Heart left ventricle (tissue), 13 donors: Measurements from ENCODE around the gene TMEM259.

ENCODE experiments used
- CTCF ChIP-seq, 12 donors: fragments of 200-600 bp; sonication (generic) in 4 of 12; IDR thresholded peaks; one replicate each; pipeline versions ENCODE4 v1.5.0 to v1.8.0; 2018 to 2022; ENCODE audit warnings: antibody characterized with exemption in 12 of 12, mild to moderate bottlenecking in 5 of 12
- POLR2A ChIP-seq, 2 donors: fragments of 450-650 bp; IDR thresholded peaks; one replicate each; pipeline ENCODE4 v1.6.1; 2017; ENCODE audit warnings: antibody characterized with exemption in 2 of 2, mild to moderate bottlenecking in 2 of 2, moderate library complexity in 2 of 2
- donor health status: ischemic (EF 13 %, LVEDD 7.1; RV severe dilation, severe dysfunction).
- donor health status: DM: no; HTN: yes; CAD: no.
- donor health status: DM: no; HTN: no; CAD: no.
- donor health status: ischemic (EF 25% LVEDD 6.9; RV normal size, moderate dysfunction).
- donor health status: ischemic (EF 25% LVEDD 5.7; RV mildly dilated, moderate dysfunction).
- donor health status: ischemic (EF 35%, LVEDD 5.7; RV mildly dilated, moderate dysfunction).
- donor health status: nonischemic (EF 11% LVEDD 7.7; RV severe dilation, severe dysfunction).
- donor health status: DM: yes; HTN: yes; CAD: no.
- donor health status: PGD.
- donor health status: ischemic (EF 29% LVEDD 5.4; RV normal size, mild dysfunction).
- donor health status: nonischemic (EF 23%, LVEDD 6.1; RV moderate dilation, normal function).

DNA sequence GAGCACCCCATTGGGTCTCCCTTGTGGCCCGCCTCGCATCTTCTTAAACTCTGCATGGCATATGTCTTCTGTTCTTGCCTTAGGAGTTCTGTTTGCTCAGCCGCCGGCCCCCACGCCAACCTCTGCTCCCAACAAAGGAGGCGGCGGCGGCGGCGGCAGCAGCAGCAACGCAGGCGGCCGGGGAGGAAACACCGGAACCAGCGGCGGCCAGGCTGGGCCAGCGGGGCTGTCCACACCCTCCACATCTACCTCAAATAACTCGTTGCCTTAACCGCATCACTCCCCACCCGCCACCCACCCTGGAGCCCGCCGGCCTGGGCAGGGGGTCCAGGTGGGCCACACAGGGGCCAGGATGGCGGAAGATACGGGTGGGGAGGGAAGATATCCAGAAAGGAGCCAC is 49.1 kb downstream of the TMEM259 start:
- TF ChIP-seq CTCF (IDR thresholded peaks at IDR 0.05) (no peak), POLR2A (IDR thresholded peaks at IDR 0.05) (no peak)
